WTC11 (cell line): ENCODE measurements around the gene ZDHHC14.

Experiments
- FOXP1 ChIP-seq: sonication (generic); formaldehyde crosslinking; IDR thresholded peaks from 2 replicates; pipeline ENCODE4 v1.8.0; 2022; ENCODE audit warnings: missing genetic modification reagents, mild to moderate bottlenecking, moderate library complexity, borderline replicate concordance
- TF ChIP-seq, protein P1 (sequence below): fragments of 200-600 bp; IDR thresholded peaks from 2 replicates; pipeline ENCODE4 v1.8.0; 2022; ENCODE audit warnings: antibody characterized with exemption
- TF ChIP-seq, protein P2 (sequence below): sonication (generic); formaldehyde crosslinking; IDR thresholded peaks from 2 replicates; pipeline ENCODE4 v1.8.1; 2023; ENCODE audit warnings: mild to moderate bottlenecking, missing genetic modification reagents, borderline replicate concordance
- TF ChIP-seq, protein P3 (sequence below): sonication (generic); formaldehyde crosslinking; IDR thresholded peaks from 2 replicates; pipeline ENCODE4 v1.8.1; 2023; ENCODE audit warnings: mild to moderate bottlenecking, missing genetic modification reagents, moderate library complexity

DNA sequence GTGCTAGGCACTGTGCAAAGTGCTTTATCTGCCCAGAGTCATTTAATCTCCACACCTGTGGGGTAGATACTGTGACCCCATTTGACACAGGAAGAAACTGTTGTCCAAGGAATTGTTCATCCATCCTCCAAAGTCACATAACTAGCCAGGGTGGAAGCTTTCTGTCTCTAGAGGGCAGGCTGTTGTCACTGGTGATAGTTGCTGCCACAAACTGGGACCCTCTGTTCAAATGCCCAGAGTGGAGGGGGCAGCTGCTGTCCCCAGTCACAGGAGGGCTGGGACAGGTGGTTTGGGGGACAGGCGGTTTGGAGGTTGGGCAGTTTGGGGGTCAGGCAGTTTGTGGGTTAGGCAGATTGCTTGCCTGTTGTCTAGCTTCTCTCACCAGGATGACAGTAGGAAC, 41.6 kb upstream of the ZDHHC14 start:
- TF ChIP-seq, protein P1, sequence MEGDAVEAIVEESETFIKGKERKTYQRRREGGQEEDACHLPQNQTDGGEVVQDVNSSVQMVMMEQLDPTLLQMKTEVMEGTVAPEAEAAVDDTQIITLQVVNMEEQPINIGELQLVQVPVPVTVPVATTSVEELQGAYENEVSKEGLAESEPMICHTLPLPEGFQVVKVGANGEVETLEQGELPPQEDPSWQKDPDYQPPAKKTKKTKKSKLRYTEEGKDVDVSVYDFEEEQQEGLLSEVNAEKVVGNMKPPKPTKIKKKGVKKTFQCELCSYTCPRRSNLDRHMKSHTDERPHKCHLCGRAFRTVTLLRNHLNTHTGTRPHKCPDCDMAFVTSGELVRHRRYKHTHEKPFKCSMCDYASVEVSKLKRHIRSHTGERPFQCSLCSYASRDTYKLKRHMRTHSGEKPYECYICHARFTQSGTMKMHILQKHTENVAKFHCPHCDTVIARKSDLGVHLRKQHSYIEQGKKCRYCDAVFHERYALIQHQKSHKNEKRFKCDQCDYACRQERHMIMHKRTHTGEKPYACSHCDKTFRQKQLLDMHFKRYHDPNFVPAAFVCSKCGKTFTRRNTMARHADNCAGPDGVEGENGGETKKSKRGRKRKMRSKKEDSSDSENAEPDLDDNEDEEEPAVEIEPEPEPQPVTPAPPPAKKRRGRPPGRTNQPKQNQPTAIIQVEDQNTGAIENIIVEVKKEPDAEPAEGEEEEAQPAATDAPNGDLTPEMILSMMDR = no peak
- no peak for TF ChIP-seq FOXP1 (CRISPR knock-in tag)
- TF ChIP-seq, protein P2, sequence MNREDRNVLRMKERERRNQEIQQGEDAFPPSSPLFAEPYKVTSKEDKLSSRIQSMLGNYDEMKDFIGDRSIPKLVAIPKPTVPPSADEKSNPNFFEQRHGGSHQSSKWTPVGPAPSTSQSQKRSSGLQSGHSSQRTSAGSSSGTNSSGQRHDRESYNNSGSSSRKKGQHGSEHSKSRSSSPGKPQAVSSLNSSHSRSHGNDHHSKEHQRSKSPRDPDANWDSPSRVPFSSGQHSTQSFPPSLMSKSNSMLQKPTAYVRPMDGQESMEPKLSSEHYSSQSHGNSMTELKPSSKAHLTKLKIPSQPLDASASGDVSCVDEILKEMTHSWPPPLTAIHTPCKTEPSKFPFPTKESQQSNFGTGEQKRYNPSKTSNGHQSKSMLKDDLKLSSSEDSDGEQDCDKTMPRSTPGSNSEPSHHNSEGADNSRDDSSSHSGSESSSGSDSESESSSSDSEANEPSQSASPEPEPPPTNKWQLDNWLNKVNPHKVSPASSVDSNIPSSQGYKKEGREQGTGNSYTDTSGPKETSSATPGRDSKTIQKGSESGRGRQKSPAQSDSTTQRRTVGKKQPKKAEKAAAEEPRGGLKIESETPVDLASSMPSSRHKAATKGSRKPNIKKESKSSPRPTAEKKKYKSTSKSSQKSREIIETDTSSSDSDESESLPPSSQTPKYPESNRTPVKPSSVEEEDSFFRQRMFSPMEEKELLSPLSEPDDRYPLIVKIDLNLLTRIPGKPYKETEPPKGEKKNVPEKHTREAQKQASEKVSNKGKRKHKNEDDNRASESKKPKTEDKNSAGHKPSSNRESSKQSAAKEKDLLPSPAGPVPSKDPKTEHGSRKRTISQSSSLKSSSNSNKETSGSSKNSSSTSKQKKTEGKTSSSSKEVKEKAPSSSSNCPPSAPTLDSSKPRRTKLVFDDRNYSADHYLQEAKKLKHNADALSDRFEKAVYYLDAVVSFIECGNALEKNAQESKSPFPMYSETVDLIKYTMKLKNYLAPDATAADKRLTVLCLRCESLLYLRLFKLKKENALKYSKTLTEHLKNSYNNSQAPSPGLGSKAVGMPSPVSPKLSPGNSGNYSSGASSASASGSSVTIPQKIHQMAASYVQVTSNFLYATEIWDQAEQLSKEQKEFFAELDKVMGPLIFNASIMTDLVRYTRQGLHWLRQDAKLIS (CRISPR knock-in tag) = no peak
- TF ChIP-seq, protein P3, sequence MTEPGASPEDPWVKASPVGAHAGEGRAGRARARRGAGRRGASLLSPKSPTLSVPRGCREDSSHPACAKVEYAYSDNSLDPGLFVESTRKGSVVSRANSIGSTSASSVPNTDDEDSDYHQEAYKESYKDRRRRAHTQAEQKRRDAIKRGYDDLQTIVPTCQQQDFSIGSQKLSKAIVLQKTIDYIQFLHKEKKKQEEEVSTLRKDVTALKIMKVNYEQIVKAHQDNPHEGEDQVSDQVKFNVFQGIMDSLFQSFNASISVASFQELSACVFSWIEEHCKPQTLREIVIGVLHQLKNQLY (CRISPR knock-in tag) = no peak
